NCI-H1092 treated with DMSO at 0.1 percent for 48 hours (cell line): Measurements from ENCODE around the gene KLK2.
A peak's percentile ranks its signal among the peaks of the same experiment; 100 is the strongest.
"Not testable (repeated sequence)": the region's sequence is repeated elsewhere in the genome, so short reads cannot be mapped to it uniquely, and the experiment has no call there.

Source experiments
- DNase-seq: peaks from one replicate; lab custom pipeline; 2025; lab: John Stamatoyannopoulos, UW

KLK2 gene

DNA sequence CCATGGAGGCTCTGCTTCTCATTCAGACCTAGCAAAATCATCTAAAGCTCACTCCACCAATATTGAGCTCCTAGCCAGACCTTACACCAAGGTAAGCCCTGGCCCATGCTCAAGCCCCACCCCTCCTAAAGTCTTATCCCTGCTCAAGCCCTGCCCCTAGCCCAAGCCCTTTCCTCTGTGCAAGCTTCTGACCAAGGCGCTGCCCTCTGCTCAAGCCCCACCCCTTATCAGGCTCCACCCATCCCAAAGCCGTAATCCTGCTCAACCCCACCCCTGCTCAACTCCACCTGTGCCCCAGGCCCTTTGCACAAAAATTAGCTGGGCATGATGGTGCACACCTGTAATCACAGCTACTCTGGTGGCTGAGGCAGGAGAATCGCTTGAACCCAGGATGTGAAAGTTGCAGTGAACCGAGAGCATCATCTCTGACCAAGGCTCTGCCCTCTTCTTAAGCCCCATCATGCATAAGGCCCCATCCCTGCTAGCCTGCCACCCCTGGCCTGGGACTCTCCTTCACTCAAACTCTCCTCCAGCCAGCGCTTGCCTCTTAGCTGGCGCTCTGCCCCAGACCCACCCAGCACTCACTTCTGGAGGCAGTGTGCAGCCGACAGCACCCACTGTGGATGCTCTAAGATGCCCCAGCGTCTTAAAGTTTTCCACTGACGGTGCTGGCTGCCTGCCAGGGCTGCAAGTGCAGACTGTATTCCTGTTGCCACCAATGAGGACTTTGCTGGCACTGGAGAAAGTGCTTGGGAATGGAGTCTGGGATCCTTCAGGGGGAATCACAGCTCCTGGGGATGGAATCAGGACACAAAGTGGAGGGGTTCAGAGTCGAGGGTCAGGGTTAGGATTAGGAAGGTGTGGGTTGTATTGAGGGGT is 21.5 kb downstream of the KLK2 start:
- DNase-seq, result no peak

DNA sequence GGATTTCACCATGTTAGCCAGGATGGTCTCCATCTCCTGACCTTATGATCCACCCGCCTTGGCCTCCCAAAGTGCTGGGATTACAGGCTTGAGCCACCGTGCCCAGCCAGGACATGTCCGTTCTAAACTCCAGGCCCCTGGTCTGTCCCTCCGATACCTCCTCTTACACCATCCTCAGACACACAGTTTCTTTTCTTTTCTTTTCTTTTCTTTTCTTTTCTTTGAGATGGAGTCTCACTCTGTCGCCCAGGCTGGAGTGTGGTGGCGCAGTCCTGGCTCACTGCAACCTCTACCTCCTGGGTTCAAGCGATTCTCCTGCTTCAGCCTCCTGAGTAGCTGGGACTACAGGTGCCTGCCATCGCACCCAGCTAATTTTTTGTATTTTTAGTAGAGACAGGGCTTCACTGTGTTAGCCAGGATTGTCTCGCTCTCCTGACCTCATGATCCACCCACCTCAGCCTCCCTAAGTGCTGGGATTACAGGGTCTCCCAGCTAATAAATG is 22.9 kb downstream of the KLK2 start:
- DNase-seq, result not testable (repeated sequence)

DNA sequence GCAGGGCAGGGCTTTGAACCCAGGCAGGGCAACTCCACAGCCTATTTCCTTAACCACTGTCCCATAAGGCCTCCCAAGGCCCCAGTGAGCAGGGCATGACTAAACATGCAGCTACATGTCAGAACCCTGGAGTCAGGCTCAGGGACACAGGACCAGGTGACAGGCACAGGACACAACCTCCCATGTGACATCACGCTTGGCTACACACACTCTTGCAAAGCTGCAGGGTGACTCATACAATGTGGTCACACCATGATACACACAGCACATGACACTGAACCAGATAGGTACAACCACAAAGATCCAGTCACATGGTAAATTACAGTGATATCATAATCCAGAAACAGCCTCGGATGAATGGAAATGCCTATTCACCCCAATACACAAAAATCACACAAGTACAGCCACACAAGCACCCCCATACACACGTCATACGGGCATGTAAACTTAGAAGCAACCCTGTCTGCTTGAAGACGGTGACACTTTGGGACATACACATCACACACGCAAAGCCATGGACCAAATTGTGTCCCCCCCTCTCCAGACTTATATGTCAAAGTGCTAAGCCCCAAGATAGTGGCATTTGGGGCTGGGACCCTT is 23.5 kb downstream of the KLK2 start:
- no peak for DNase-seq

DNA sequence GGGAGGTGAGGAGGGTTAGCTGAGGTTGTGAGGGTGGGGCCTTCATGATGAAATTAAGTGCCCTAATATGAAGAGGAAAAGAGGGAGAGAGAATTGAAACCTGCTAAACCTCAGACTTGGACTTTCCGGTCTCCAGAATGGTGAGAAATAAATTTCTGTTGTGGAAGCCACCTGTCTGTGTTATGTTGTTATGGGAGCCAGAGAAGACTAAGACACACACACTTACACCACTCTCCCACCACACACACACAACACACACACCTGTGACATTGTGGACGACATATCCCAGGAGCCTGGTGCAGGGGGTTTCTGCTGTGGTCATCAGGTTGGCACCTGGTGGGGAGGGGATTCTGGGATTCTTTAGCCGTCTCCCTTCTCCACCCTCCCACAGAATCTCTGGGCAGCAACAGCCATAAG is 24.0 kb downstream of the KLK2 start:
- no peak for DNase-seq

DNA sequence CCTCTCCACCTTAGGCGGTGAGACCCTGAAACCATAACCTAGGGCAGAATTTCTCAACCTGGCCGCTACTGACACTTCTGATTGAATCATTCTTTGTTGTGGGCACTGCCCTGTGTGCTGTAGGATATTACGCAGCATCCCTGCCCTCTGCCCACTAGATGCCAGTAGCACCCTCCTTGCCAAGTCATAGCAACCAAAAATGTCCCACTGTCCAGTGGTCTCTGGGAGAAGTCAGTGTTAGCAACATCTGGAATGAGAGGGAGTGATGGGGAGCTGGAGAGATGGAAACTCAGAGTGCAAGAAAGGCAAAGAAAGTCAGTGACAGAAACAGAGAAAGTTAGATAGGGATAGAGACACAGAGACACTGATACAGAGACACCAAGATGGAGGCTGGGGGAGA is 24.4 kb downstream of the KLK2 start:
- DNase-seq, result no peak

DNA sequence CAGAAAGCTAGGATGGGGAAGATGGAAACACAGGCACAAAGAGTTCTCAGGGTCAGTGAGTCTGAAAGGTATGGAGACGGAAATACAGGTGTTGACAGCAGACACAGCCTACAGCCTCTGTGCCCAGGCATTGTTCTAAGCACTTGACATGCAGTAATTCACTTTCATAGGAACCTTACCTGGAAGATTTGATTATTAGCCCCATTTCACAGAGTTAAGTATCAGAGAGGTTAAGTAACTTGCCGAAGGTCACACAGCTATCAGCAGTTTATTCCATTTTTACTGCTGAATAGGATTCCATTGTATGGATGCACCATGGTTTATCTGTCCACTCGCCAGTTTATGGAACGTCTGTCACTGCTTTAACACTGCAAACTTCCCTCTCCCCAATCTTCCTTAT is 24.8 kb downstream of the KLK2 start:
- no peak for DNase-seq

DNA sequence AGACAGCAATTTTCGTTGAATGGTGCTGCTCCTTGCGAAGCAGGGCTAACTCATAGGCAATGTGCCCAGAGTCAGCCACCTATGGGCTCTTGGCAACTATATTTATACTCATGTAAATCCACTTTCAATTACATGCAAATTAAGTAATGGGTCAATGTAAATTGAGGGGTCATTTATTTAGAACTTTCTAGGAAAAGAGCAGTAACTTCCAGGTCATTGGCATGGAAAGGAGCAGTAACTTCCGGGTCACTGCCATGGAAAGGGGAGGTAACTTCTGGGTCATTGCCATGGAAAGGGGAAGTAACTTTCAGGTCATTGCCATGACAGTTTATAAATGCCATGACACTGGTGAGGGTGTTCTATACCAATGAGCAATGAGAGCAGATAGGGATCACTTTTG is 26.3 kb downstream of the KLK2 start:
- DNase-seq, result no peak

DNA sequence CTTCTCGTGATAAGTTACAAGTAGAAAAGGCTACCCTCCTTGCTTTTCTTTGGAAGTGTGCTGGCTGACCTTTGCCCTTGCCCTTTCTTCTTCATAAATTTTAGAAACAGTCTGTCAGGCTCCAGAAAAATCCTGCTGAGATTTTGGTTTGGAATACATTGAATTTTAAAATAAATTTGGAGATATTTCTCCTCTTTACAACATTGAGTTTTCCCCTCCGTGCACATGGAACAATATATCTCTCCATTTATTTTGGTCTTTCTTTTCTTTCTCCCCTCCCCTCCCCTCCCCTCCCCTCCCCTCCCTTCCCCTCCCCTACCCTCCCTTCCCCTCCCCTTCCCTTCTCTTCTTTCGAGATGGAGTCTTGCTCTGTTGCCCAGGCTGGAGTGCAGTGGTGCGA is 29.4 kb downstream of the KLK2 start:
- no peak for DNase-seq

DNA sequence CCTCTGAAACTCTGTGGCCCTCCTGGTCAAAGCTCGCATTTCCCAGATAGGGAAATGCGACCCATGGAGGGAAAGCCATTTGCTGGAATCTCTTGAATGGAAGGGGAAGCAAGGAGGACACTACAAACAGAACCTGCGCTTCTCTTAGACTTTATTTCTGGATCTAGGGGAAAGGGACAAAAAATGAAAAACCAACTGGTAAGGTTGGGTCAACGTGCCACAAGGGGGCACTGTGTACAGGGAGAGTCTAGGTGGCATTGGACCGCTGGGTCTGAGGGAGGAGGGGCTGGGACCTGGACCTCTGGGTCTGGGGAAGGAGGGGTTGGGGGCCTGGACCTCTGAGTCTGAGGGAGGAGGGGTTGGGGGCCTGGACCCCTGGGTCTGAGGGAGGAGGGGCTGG is 33.0 kb downstream of the KLK2 start:
- DNase-seq, result no peak

DNA sequence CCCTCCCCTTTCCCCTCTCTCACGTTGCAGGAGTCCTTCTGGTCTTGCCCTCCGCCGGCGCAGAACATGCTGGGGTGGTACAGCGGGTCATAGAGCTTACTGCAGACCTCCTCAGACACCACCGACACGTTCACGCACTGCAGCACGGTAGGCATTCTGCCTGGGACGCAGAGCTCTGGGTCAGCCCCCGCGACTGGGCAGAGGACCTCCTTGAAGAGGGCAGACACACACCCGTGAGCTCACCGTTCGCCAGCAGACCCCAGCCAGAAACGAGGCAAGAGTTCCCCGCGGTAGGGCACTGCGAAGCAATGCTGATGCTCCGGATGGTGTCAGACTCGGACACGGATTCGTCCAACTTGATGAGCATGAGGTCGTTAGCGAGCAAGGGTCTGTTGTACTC is 35.1 kb downstream of the KLK2 start:
- DNase-seq, result no peak

DNA sequence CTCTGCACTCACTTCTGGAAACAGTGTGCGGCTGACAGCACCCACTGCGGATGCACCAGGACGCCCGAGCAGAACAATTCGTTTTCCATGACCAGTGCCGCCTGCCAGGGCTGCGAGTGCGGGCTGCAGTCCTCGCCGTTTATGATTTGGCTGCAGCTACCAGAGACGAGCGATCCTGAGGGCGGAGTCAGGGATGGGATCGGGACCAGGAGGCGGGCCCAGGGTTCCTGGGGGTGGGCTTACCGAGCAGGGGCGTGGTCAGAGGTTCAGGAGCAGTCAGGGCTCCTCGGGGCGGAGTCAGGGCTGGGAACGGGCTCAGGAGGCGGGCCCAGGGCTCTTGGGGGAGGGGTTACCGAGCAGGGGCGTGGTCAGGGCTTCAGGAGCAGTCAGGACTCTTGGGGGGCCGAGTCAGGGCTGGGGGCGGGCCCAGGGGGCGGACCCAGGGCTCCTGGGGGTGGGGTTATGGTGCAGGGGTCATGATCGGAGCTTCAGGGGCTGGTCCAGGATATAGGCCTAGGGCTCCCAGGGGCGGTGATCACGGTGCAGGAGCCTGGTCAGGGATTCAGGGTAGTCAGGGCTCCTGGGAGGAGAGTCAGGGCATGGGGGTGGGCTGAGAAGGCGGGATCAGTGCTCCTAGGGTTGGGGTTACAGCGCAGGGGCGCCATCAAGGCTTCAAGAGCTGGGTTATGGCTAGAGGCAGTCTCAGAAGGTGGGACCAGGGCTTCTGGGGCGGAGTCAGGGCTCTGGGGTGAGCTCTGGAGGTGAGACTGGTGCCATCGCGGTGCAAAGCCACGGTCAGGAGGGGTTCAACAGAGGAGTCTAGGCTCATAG is 36.2 kb downstream of the KLK2 start:
- no peak for DNase-seq

DNA sequence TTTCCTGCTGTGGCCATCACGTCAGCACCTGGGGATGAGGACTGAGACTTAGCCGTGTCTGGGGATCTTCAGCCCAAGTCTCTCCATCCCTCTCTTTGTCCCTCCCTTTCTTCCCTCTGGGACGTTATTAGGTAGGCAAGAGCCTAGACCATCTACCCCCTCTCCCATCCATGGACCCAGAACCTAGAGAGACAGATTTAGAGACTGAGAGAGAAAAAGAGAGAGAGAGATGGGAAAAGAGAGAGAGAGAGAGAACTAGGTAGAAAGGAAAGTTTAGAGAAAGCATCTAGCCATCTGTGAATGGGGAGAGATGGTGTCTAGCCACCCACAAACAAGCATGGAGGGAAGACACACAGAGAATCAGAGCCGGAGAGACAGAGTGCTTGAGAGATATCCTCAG is 37.5 kb downstream of the KLK2 start:
- DNase-seq, result no peak

DNA sequence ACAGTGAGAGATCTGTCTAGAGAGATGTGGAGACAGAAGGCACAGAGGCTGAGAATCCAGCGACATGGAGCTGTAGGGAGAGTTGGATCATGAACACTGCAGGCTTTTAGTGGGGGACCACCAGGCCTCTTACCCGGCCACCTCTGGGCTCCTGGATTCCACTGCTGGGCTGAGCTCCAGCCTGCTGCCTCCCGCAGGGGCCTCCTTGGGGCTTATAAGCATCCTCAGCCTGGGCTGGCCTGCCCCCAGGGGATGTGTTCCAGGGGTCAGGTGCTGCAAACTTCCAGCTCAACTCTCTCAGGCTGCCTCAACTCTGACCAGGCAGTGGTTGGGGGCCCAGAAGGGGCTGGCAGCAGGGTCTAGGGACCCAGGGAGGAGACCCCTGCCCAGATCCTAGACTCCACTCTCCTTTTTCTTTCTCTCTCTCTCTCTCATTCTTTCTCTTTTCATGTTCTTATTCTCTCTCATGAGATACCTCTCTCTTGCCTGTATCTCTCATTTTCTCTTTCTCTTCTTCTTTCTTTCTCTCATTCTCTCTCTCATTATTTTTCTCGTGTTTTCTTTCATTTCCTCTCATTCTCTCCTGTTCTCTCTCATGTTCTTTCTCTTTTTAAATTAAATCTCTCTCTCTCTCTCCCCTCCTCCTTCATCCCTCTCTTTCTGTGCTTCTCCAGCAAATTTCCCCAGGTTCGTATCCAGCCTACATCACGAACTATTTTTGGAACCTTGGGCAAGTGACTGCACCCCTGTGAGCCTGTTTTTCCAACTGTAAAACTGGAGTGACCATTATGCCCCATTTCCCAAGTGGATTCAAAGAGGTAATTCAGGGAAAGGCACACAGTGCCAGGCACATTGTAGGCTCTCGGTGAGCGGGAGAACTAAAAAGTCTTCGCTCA is 38.2 kb downstream of the KLK2 start, which contains the start of gene KLK4:
Gene KLK4 (minus strand): TSS at position 190 of the 896 bp plus-strand sequence. CDS start 657 bp downstream, outside the sequence.
- no peak for DNase-seq

DNA sequence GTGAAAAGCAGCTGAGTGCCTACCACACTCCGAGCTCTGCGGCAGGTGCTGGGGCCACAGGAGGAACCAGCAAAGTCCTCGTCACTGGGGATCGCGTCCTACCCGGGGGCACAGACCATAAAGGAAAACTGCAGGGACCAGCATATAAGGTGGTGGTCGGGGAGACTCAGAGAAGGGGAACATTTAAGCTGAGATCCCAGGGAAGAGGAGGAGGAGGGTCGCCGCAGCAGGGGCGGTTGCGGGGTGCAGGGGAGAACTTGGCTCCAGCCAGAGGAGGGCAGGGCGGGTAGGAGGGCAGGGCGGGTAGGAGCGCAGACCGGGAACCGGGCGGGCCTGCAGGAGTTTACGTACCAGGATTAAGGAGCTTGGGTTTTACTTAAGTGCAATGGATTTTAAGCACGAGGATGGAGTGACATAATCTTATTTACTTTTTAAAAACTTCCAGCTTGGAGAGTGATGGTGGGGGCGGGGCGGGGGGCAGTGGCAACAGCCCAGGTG is 38.9 kb downstream of the KLK2 start:
- no peak for DNase-seq

DNA sequence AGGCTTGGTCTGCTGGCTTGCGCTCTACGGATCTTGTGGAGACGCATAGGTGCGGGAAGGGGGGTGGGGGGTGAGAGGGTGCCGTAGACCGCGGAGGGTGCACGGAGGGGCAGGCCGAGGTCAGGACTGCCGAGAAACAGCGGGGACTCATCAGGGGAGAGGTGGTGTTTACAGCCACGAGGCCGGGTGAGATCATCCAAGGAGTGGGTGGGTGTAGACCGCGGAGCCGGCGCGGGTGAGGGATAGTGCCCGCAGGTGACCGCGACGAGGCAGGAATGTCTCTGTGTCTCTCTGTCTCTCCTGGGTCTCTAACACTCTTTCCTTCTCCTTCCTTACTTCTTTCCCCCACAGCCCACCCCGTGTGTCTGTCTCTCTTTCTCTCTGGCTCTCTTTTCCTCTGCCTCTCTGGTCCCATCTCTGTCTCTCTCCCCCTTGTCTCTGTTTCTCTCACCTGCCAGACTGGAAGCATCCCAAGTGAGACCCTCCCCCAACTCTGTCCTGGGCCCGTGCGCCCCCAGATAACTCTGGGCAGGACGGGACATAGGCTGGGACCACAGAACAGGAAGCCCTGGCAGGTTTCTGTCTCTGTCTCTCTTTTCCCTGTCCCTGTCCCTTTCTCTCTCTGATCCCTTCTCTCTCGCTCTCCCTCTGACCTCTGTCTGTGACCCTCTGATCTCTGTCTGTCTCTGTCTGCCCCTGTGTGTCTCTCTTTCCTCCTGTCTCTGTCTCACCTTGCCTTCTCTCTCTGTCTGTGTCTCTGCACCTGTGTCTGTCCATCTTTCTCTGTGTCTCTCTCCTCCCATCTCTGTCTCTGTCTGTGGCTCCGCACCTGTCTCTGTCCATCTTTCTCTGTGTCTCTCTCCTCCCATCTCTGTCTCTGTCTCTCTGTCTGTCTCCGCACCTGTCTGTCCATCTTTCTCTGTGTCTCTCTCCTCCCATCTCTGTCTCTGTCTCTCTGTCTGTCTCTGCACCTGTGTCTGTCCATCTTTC is 39.8 kb downstream of the KLK2 start:
- DNase-seq, result no peak

DNA sequence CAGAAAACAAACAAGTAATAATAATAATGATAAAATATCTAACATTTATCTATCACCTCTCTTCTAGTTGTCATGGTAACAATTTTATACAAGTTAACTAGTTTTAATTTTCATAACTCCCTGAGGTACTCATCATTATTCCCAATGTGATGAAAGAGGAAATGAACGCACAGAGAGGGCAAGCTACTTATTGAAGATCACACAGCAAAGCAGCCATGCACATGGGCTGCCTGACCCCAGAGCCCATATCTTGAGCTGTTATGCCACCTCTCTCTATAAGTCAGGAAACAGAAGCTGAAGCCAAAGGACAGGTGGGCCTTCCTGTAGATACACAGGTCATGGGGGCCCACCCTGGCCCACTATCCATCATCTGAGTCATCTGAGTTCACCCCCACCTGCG is 42.8 kb downstream of the KLK2 start:
- no peak for DNase-seq

DNA sequence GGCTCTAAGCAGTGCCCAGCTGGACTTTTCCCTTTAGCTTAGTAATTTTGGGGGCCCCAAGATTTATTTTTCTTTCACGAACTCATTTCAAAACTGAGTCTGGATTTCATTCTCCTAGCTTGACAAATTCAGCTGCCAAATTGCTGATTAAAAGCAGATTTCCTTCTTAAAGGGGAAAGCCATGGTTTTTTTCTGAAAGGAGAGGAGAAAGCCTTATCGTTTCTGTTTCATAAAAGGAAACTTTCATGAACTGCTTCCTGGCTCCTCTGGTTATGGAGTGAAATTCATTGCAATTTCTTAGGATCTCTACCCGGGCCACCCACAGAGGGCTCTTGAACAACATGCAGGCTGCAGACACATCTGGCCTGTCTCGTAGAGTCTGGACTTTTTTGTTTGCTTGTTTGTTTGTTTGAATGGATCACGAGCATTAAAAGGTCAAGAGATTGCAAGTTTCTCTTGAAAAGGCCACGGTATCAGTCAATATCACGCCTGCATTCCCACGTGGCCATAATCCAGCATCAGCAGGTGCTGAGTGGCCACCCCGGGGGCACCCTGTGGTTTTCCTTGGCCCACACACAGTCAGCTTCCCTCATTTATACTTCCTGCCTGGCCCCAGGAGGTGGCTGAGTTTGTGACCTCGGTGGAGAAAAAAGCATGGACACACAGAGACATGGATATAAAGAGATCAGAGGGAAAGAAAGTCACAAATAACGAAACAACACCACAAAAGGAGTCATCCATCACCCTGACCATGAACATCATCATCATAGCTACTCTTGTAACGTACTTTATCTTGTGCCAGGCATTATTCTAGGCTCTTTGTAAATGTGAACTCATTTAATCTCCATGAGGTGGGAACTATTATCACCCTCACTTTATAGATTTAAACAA is 48.4 kb downstream of the KLK2 start:
- peak; percentile 23 for DNase-seq

DNA sequence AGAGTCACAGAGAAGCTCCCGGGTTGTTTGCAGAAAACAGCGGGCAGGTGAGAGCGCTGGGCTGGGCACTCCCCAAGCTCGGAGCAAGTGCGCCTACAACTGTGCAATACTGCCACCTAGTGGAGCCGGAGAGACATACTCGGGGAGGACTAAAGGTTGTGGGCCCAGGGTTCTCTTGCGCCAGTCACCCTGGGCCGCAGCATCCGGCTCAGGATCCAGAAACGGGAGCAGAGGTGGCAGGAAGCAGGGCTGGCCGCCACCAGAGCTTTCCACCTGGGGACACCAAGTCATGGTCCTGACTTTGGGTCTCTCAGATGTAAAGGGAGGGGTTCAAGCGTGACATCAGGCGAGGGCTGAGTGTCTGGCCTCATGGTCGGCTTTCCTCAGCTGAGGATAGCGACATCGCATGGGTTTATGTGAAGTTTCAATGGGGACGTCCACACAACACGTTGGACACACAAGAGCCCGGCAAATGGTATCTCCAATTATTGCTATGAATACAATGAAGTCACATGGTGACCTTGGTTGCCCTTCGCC is 49.1 kb downstream of the KLK2 start:
- peak; percentile 54 for DNase-seq

DNA sequence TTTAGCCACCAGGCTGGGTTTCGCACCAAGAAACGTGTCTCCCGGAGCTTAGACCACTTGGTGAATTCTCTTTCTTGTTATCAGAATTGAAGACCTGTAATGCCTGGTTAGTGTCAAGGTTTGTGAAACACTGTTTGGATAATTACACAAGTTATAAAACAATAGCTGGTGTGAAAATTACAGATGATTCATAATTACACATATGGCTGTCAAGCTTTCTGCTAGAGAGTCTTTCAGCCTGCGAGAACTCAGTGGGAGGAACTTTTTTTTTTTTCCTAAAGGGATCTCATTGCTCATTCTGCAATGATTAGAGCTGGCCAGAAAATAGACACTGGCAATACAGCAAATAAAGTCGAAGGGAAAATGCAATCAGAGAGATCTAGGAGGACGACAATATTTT is 51.3 kb downstream of the KLK2 start:
- no peak for DNase-seq
